Measurements from ENCODE around the gene PPFIBP1.

The PPFIBP1 gene

DNA sequence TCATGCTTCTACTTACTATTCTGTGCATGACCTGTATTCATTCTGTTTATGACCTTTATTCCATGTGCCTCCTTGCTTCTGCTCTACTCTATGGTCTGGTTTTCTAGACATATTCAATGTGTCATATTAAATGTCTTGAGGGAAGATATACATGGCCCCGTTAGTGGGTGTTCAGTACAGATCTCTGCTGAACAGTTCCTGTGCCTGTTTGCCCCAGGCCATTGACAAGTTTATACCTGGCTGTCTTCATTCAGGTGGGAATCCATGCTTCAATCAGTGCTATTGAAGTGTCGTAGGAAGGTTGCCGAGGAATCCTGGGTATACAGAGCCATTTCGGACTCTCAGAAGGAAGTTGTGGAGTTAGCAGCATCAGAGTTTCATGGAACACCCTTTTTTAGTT is 7.4 kb upstream of the PPFIBP1 start:
- Histone ChIP-seq H3K9ac (ENCODE audit: low read length) (no peak overlapping the region), H4K91ac (ENCODE audit: low read length) (no peak overlapping the region), H3K4me1 (ENCODE audit: control insufficient read depth, insufficient read depth, low read depth, low read length) (peaks cover 7% of the 10 kb centered on the region), H3K79me1 (replicated peaks; ENCODE audit: low read length, poor library complexity, severe bottlenecking) (no peaks in the 10 kb centered on the region), H2AFZ (ENCODE audit: low read depth, low read length) (no peak overlapping the region), H3K9me3 (ENCODE audit: control insufficient read depth, low read length) (no peaks in the 10 kb centered on the region), H3K4me3 (ENCODE audit: insufficient read depth in 1 of 2, low read depth in 1 of 2, low read length in 2 of 2) (no peak overlapping the region), H3K18ac (ENCODE audit: low read depth in 1 of 2, low read length in 2 of 2) (no peak overlapping the region), H3K27me3 (ENCODE audit: control insufficient read depth in 1 of 2, insufficient read depth in 1 of 2, low read length in 2 of 2) (no peaks in the 10 kb centered on the region), H2BK5ac (ENCODE audit: low read depth, low read length, poor library complexity, severe bottlenecking) (peak overlapping the region; percentile 22), H2BK15ac (ENCODE audit: low read depth, poor library complexity, severe bottlenecking) (no peak overlapping the region), H2AK5ac (ENCODE audit: low read length, severe bottlenecking) (peak overlapping the region; percentile 88), H2BK120ac (ENCODE audit: low read depth, low read length) (no peak overlapping the region), H3K36me3 (ENCODE audit: control insufficient read depth in 1 of 2, insufficient read depth in 2 of 2, low read depth in 1 of 2, low read length in 2 of 2) (no peaks in the 10 kb centered on the region), H3K4ac (ENCODE audit: low read depth in 1 of 2, low read length in 2 of 2) (no peak overlapping the region), H3K23ac (ENCODE audit: low read length in 2 of 2) (no peak overlapping the region), H3K4me2 (ENCODE audit: low read length, poor library complexity, severe bottlenecking) (no peak overlapping the region), H3K14ac (ENCODE audit: low read length in 2 of 2) (no peak overlapping the region), H3K27ac (ENCODE audit: low read length, poor library complexity, severe bottlenecking) (no peak overlapping the region), H4K8ac (ENCODE audit: low read length) (no peak overlapping the region), H2BK12ac (ENCODE audit: low read length in 2 of 2) (no peak overlapping the region)
- WGBS: 86% methylated on average over 4 of the region's 4 CpGs
- no peak for DNase-seq

DNA sequence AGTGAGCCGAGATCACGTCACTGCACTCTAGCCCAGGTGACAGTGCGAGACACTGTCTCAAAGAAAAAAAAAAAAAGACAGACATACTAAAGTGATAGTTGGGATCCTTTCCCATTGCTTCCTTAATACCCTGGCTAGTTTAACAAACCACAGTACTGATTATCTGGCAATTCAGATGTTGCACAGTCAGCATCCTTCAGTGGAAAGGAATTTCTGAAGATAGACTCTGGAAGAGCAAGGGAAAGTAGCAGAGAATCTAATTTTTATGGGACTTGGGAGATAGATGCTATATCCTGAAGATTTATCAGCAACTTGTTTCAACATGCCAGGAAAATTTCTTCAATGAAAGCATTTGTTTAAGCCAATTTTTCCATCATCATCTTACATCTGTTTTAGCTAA is 6.5 kb upstream of the PPFIBP1 start:
- Histone ChIP-seq H3K27me3 (ENCODE audit: control insufficient read depth in 1 of 2, insufficient read depth in 1 of 2, low read length in 2 of 2) (no peaks in the 10 kb centered on the region), H2BK12ac (ENCODE audit: low read length in 2 of 2) (no peak overlapping the region), H3K23ac (ENCODE audit: low read length in 2 of 2) (no peak overlapping the region), H4K91ac (ENCODE audit: low read length) (no peak overlapping the region), H3K4me2 (ENCODE audit: low read length, poor library complexity, severe bottlenecking) (no peak overlapping the region), H2BK5ac (ENCODE audit: low read depth, low read length, poor library complexity, severe bottlenecking) (no peak overlapping the region), H2AK5ac (ENCODE audit: low read length, severe bottlenecking) (no peak overlapping the region), H3K27ac (ENCODE audit: low read length, poor library complexity, severe bottlenecking) (no peak overlapping the region), H3K9ac (ENCODE audit: low read length) (no peak overlapping the region), H3K4ac (ENCODE audit: low read depth in 1 of 2, low read length in 2 of 2) (no peak overlapping the region), H3K4me1 (ENCODE audit: control insufficient read depth, insufficient read depth, low read depth, low read length) (peaks cover 7% of the 10 kb centered on the region), H2BK120ac (ENCODE audit: low read depth, low read length) (no peak overlapping the region), H3K79me1 (replicated peaks; ENCODE audit: low read length, poor library complexity, severe bottlenecking) (no peaks in the 10 kb centered on the region), H3K36me3 (ENCODE audit: control insufficient read depth in 1 of 2, insufficient read depth in 2 of 2, low read depth in 1 of 2, low read length in 2 of 2) (no peaks in the 10 kb centered on the region), H2AFZ (ENCODE audit: low read depth, low read length) (no peak overlapping the region), H3K4me3 (ENCODE audit: insufficient read depth in 1 of 2, low read depth in 1 of 2, low read length in 2 of 2) (no peak overlapping the region), H2BK15ac (ENCODE audit: low read depth, poor library complexity, severe bottlenecking) (no peak overlapping the region), H3K9me3 (ENCODE audit: control insufficient read depth, low read length) (no peaks in the 10 kb centered on the region), H3K18ac (ENCODE audit: low read depth in 1 of 2, low read length in 2 of 2) (no peak overlapping the region), H4K8ac (ENCODE audit: low read length) (no peak overlapping the region), H3K14ac (ENCODE audit: low read length in 2 of 2) (no peak overlapping the region)
- 90% methylated on average over 2 of the region's 3 CpGs for WGBS
- no peak for DNase-seq

DNA sequence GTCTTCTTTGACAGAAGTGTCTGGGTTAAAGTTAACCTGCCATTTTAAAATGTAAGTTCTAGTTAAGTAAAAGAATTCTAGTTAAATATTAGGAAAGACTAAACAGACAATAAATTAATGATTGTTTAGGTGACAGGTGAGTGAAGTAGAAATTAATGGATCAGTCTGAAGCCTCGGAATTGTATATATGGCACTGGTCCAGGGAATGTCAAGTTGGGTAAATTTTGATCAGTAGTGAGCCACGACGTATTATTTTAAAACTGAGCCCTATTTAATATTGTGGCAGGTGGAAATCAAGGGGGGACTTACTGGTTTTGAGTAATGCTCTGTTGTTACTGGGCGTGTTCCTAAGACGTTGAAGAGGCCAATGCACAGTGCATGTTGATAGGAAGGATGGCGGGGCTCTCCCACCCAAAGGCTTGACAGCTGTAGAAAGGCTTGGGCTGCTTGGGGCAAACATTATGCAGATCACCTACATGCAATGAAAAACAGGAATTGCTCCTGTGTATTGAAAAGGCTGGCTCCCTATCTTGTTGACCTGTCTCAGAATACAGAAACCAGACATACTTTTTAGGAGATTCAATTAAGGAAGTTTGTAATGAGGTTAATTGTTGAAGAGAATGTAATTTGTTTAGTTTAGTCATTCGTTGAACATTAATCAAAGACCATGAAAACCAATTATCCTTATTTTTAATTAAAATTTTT is 5.9 kb upstream of the PPFIBP1 start:
- H2BK5ac ChIP-seq (ENCODE audit: low read depth, low read length, poor library complexity, severe bottlenecking): no peak overlapping the region
- peak overlapping the region; percentile 92 for H2AK5ac ChIP-seq (ENCODE audit: low read length, severe bottlenecking)
- H2AFZ ChIP-seq (ENCODE audit: low read depth, low read length): no peak overlapping the region
- H3K14ac ChIP-seq (ENCODE audit: low read length in 2 of 2): no peak overlapping the region
- no peak overlapping the region for H3K4ac ChIP-seq (ENCODE audit: low read depth in 1 of 2, low read length in 2 of 2)
- H3K27me3 ChIP-seq (ENCODE audit: control insufficient read depth in 1 of 2, insufficient read depth in 1 of 2, low read length in 2 of 2): no peaks in the 10 kb centered on the region
- H2BK12ac ChIP-seq (ENCODE audit: low read length in 2 of 2): no peak overlapping the region
- H3K9ac ChIP-seq (ENCODE audit: low read length): no peak overlapping the region
- no peak overlapping the region for H3K18ac ChIP-seq (ENCODE audit: low read depth in 1 of 2, low read length in 2 of 2)
- H3K27ac ChIP-seq (ENCODE audit: low read length, poor library complexity, severe bottlenecking): no peak overlapping the region
- no peak overlapping the region for H3K23ac ChIP-seq (ENCODE audit: low read length in 2 of 2)
- DNase-seq: no peak
- 70% methylated on average over 6 of the region's 7 CpGs for WGBS
- no peaks in the 10 kb centered on the region for H3K36me3 ChIP-seq (ENCODE audit: control insufficient read depth in 1 of 2, insufficient read depth in 2 of 2, low read depth in 1 of 2, low read length in 2 of 2)
- H3K79me1 ChIP-seq (replicated peaks; ENCODE audit: low read length, poor library complexity, severe bottlenecking): no peaks in the 10 kb centered on the region
- no peak overlapping the region for H2BK120ac ChIP-seq (ENCODE audit: low read depth, low read length)
- H2BK15ac ChIP-seq (ENCODE audit: low read depth, poor library complexity, severe bottlenecking): no peak overlapping the region
- H3K4me1 ChIP-seq (ENCODE audit: control insufficient read depth, insufficient read depth, low read depth, low read length): peaks cover 7% of the 10 kb centered on the region
- no peak overlapping the region for H3K4me2 ChIP-seq (ENCODE audit: low read length, poor library complexity, severe bottlenecking)
- H3K4me3 ChIP-seq (ENCODE audit: insufficient read depth in 1 of 2, low read depth in 1 of 2, low read length in 2 of 2): no peak overlapping the region
- no peak overlapping the region for H4K91ac ChIP-seq (ENCODE audit: low read length)
- no peak overlapping the region for H4K8ac ChIP-seq (ENCODE audit: low read length)
- H3K9me3 ChIP-seq (ENCODE audit: control insufficient read depth, low read length): no peaks in the 10 kb centered on the region

DNA sequence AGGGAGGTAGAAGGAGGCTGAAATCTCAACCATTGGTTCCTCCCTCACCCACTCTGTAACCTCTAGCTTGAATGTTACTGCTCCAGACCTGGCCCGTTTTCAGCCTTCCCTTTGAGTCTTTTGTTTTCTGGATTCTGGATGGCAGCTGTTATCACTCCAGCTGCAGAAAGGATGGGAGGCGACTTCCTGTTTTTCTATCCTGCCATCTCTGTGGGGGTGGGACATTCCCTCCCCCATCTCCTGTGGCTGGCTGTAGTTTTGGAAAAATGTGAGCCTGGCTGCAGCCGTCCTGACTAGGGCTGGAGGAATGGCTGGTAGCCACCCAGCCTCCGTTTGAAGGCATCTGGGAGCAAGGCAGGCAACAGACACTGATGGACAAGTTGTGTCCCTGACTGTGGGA is 2.9 kb upstream of the PPFIBP1 start:
- no peak overlapping the region for H3K4me2 ChIP-seq (ENCODE audit: low read length, poor library complexity, severe bottlenecking)

More for the DNA sequence above, 2.9 kb upstream of the PPFIBP1 start:
- Histone ChIP-seq H2AFZ (ENCODE audit: low read depth, low read length) (peak overlapping the region; percentile 84), H3K27ac (ENCODE audit: low read length, poor library complexity, severe bottlenecking) (no peak overlapping the region), H3K23ac (ENCODE audit: low read length in 2 of 2) (peak overlapping the region in 1 of 2 experiments; percentile 27), H3K4me1 (ENCODE audit: control insufficient read depth, insufficient read depth, low read depth, low read length) (peaks cover 7% of the 10 kb centered on the region), H3K4me3 (ENCODE audit: insufficient read depth in 1 of 2, low read depth in 1 of 2, low read length in 2 of 2) (no peak overlapping the region), H3K79me1 (replicated peaks; ENCODE audit: low read length, poor library complexity, severe bottlenecking) (no peaks in the 10 kb centered on the region), H3K36me3 (ENCODE audit: control insufficient read depth in 1 of 2, insufficient read depth in 2 of 2, low read depth in 1 of 2, low read length in 2 of 2) (no peaks in the 10 kb centered on the region), H3K4ac (ENCODE audit: low read depth in 1 of 2, low read length in 2 of 2) (peak overlapping the region; percentile 73 to 74), H3K18ac (ENCODE audit: low read depth in 1 of 2, low read length in 2 of 2) (peak overlapping the region; percentile 6 to 55), H2AK5ac (ENCODE audit: low read length, severe bottlenecking) (peak overlapping the region; percentile 8), H3K9ac (ENCODE audit: low read length) (no peak overlapping the region), H2BK120ac (ENCODE audit: low read depth, low read length) (no peak overlapping the region), H3K9me3 (ENCODE audit: control insufficient read depth, low read length) (no peaks in the 10 kb centered on the region), H4K91ac (ENCODE audit: low read length) (peak overlapping the region; percentile 0), H2BK12ac (ENCODE audit: low read length in 2 of 2) (peak overlapping the region; percentile 91 to 94), H2BK5ac (ENCODE audit: low read depth, low read length, poor library complexity, severe bottlenecking) (no peak overlapping the region), H3K14ac (ENCODE audit: low read length in 2 of 2) (peak overlapping the region in 1 of 2 experiments; percentile 55), H3K27me3 (ENCODE audit: control insufficient read depth in 1 of 2, insufficient read depth in 1 of 2, low read length in 2 of 2) (no peaks in the 10 kb centered on the region), H4K8ac (ENCODE audit: low read length) (peak overlapping the region; percentile 98), H2BK15ac (ENCODE audit: low read depth, poor library complexity, severe bottlenecking) (peak overlapping the region; percentile 61)
- WGBS: 5% methylated on average over 4 of the region's 4 CpGs
- DNase-seq: no peak
